Upper lobe of left lung (tissue), 6 donors: ENCODE measurements around the gene OR52I2. TPM values are rescaled to one million over a fixed set of nuclear protein-coding genes. Genes with fewer than 3 reads are reported as not detected.

Source experiments
- ATAC-seq, 2 donors: fragments of 200-7000 bp; cut with Tn5 transposase; one replicate each; pipeline ENCODE4 v1.9.1; 2022; ENCODE audit warnings: mild to moderate bottlenecking in 2 of 2, moderate library complexity in 2 of 2; ENCODE audit not compliant: low FRiP score in 2 of 2
- DNase-seq, 2 donors: peaks; one replicate each; pipeline ENCODE4 v3.0.0-alpha.2; 2019 to 2020
- H3K27ac ChIP-seq, 4 donors: fragments of 200-600 bp; sonication (generic); one replicate each; pipeline ENCODE4 v1.5.1; 2016 to 2019
- H3K27me3 ChIP-seq, 4 donors: fragments of 200-600 bp; sonication (generic); one replicate each; pipeline ENCODE4 v1.5.1; 2017 to 2019
- H3K36me3 ChIP-seq, 4 donors: fragments of 200-600 bp; sonication (generic); one replicate each; pipeline ENCODE4 v1.5.1; 2016 to 2019
- H3K4me1 ChIP-seq, 4 donors: fragments of 200-600 bp; sonication (generic); one replicate each; pipeline ENCODE4 v1.5.1; 2018 to 2019
- H3K4me3 ChIP-seq, 4 donors: fragments of 200-600 bp; sonication (generic); one replicate each; pipeline ENCODE4 v1.5.1; 2017 to 2019; ENCODE audit warnings: mild to moderate bottlenecking in 2 of 4, moderate library complexity in 1 of 4
- H3K9me3 ChIP-seq, 4 donors: fragments of 200-600 bp; sonication (generic); one replicate each; pipeline ENCODE4 v1.5.1; 2018 to 2019
- CTCF ChIP-seq, 6 experiments: fragments of 450-650 bp in 4 of 6; fragments of 200-600 bp in 2 of 6; sonication (generic) in 2 of 6; IDR thresholded peaks; one replicate each; pipeline ENCODE4 v1.5.1; 2016 to 2019; ENCODE audit warnings: antibody characterized with exemption in 6 of 6
- EP300 ChIP-seq, 4 donors: sonication (generic); formaldehyde crosslinking; IDR thresholded peaks; one replicate each; pipeline ENCODE4 v1.5.1; 2017; ENCODE audit warnings: antibody characterized with exemption in 4 of 4, control low read depth in 2 of 4
- POLR2A ChIP-seq, 4 donors: fragments of 450-650 bp; IDR thresholded peaks; one replicate each; pipeline ENCODE4 v1.5.1; 2016 to 2017; ENCODE audit warnings: antibody characterized with exemption in 4 of 4, mild to moderate bottlenecking in 2 of 4
- POLR2AphosphoS5 ChIP-seq, 2 donors: sonication (generic); formaldehyde crosslinking; IDR thresholded peaks; one replicate each; pipeline ENCODE4 v1.5.1; 2017; ENCODE audit warnings: antibody characterized with exemption in 2 of 2
- WGBS, 2 donors: methylation state at CpG; one replicate each; pipeline ENCODE4 v1.1.5; 2017 to 2018; 5-methylcytosine and 5-hydroxymethylcytosine counted together
- total RNA-seq, 6 donors: library from RNA; depleted of rRNA in 4 of 6; stranded (reverse); fragments of >200 nt in 4 of 6; gene quantifications; one replicate each; pipeline versions ENCODE4 v1.1.0 to v1.2.1, GENCODE V29; 2016 to 2021
- donor health status: DM: no; HTN: no; CAD: no; lungs with moderate emphysema.
- donor health status: DM: no; HTN: yes; CAD: no; lungs with severe emphysema.

The OR52I2 gene
- total RNA-seq, 6 donors from 2014 or later: not detected

GRCh38 chr11:4611986-4612385 lies 30.4 kb downstream of the OR52I2 start:
- Histone ChIP-seq H3K4me3 (no peak overlapping the region), H3K36me3 (no peaks in the 10 kb centered on the region)
- WGBS, 2 donors: 85 to 94% methylated on average over 2 of the region's 2 CpGs

GRCh38 chr11:4615856-4616444 lies 34.4 kb downstream of the OR52I2 start:
- TF ChIP-seq CTCF (IDR thresholded peaks at IDR 0.05) (no peak), POLR2A (IDR thresholded peaks at IDR 0.05) (no peak)
- H3K9me3 ChIP-seq: no peaks in the 10 kb centered on the region
- ATAC-seq: no peak
- no peak overlapping the region for H3K4me3 ChIP-seq
- no peaks in the 10 kb centered on the region for H3K36me3 ChIP-seq
- H3K4me1 ChIP-seq: no peaks in the 10 kb centered on the region
- H3K27ac ChIP-seq: no peak overlapping the region
- no peaks in the 10 kb centered on the region for H3K27me3 ChIP-seq
- DNase-seq: no peak

More at GRCh38 chr11:4611986-4612385, 30.4 kb downstream of the OR52I2 start:
- Histone ChIP-seq H3K9me3 (no peaks in the 10 kb centered on the region), H3K27me3 (no peaks in the 10 kb centered on the region), H3K27ac (no peak overlapping the region), H3K4me1 (peaks cover 2 to 12% (median 5%) of the 10 kb centered on the region in 4 donors)
- DNase-seq (no peak), ATAC-seq (no peak)
- TF ChIP-seq POLR2A (IDR thresholded peaks at IDR 0.05) (no peak), EP300 (IDR thresholded peaks at IDR 0.05) (no peak), POLR2AphosphoS5 (IDR thresholded peaks at IDR 0.05) (no peak), CTCF (IDR thresholded peaks at IDR 0.05) (no peak)

- Histone ChIP-seq H3K27me3 (no peaks in the 10 kb centered on the region), H3K4me1 (no peaks in the 10 kb centered on the region), H3K27ac (no peak overlapping the region), H3K9me3 (no peaks in the 10 kb centered on the region), H3K36me3 (no peaks in the 10 kb centered on the region), H3K4me3 (no peak overlapping the region)
- ATAC-seq (no peak), DNase-seq (no peak)
- TF ChIP-seq POLR2AphosphoS5 (IDR thresholded peaks at IDR 0.05) (no peak), CTCF (IDR thresholded peaks at IDR 0.05) (no peak), POLR2A (IDR thresholded peaks at IDR 0.05) (no peak), EP300 (IDR thresholded peaks at IDR 0.05) (no peak)
- WGBS, 2 donors: 75% methylated on average over 9 of the region's 9 CpGs
These were observed 38.0 kb downstream of the OR52I2 start for GRCh38 chr11:4619514-4619913.

GRCh38 chr11:4626207-4627099 lies 44.9 kb downstream of the OR52I2 start:
- peak in 1 of 2 donors; percentile 44 for DNase-seq
- TF ChIP-seq POLR2A (IDR thresholded peaks at IDR 0.05): no peak
- TF ChIP-seq POLR2AphosphoS5 (IDR thresholded peaks at IDR 0.05): no peak
- TF ChIP-seq CTCF (IDR thresholded peaks at IDR 0.05): peak in 5 of 6 experiments; percentile 21 to 59 (median 38)
- no peak for TF ChIP-seq EP300 (IDR thresholded peaks at IDR 0.05)
- H3K9me3 ChIP-seq: peaks cover 0 to 12% (median 8%) of the 10 kb centered on the region in 4 donors
- H3K4me3 ChIP-seq: no peak overlapping the region
- H3K4me1 ChIP-seq: no peaks in the 10 kb centered on the region
- no peak for ATAC-seq
- no peaks in the 10 kb centered on the region for H3K36me3 ChIP-seq
- WGBS, 2 donors: 48 to 50% methylated on average over 15 of the region's 15 CpGs
- no peak overlapping the region for H3K27ac ChIP-seq
- H3K27me3 ChIP-seq: no peaks in the 10 kb centered on the region
